Fibroblast of lung (primary cell): ENCODE measurements around the gene SF1.

Source experiments
- CTCF ChIP-seq, 2 donors: IDR thresholded peaks in 1 of 2; conservative IDR thresholded peaks in 1 of 2; 1 replicate in 1 of 2; 2 replicates in 1 of 2; pipeline ENCODE4 v1.5.1; 2011 to 2012; ENCODE audit warnings: low read length in 2 of 2, control low read depth in 1 of 2, inconsistent platforms in 1 of 2, low read depth in 1 of 2, mild to moderate bottlenecking in 1 of 2
- EZH2 ChIP-seq: IDR thresholded peaks from 2 replicates; pipeline ENCODE4 v1.5.1; 2012; ENCODE audit warnings: low read length, control low read depth, mild to moderate bottlenecking; ENCODE audit errors: missing control alignments

GRCh38 chr11:64764040-64764611 is 14.2 kb downstream of the SF1 start:
- TF ChIP-seq CTCF (conservative IDR thresholded peaks at IDR 0.05 in 1 of 2, IDR thresholded peaks at IDR 0.05 in 1 of 2; ENCODE audit: low read depth in 1 of 2, low read length in 2 of 2) (no peak), EZH2 (no peak)
